ENCODE results near the gene PRXL2B.

Gene PRXL2B

DNA sequence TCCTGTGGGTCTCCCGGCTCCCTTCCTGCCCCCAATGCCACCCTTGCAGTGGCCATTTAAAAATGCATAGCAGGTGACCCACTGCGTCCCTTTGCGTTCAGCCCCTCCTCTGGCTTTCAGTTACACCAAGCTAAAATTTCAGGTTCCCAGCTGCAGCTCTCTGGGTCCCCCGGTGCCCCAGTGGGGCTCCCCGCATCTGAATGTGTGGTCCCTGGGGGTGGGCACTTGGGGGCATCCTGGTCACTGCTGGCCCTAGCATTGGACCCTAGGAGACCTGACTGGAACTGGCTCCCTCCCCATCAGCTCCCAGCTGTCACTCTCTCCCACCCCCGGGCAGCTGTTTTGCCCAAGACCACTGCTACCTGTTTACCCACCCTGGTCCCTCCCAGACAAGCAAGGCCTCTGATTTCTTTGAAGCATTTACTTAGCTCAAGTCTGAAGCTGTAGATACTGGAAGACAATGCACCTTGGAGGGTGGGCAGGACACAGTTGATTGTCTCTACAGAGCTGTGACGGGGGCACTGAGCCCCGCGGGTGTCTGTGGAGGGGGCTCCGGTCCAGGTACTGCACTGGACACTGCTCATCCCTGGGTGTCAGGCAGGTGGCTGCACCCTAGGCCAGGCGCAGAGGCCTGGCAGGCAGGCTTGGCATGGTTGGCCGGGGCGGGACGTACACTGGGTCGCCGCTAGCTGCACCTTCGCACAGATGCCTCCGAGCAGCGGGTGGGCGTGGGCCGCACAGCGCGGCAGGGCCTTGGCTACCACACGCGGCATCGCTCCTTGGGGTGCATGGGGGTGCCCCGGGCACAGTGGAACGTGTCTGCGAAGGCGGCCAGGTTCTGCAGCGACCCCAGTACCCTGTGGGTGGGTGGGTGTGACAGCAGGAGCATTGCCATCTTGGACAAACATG, 3.9 kb downstream of the PRXL2B start:
- Histone ChIP-seq H3K9ac (ENCODE audit: low read length) (no peak overlapping the region), H3K27me3 (replicated peaks; ENCODE audit: insufficient read depth, low read length) (peaks cover 52% of the 10 kb centered on the region), H3K9me3 (replicated peaks; ENCODE audit: insufficient read depth, low read length) (no peaks in the 10 kb centered on the region), H4K20me1 (ENCODE audit: insufficient read depth, low read length) (no peaks in the 10 kb centered on the region), H3F3A (ENCODE audit: insufficient read depth, low read length) (no peaks in the 10 kb centered on the region), H2AFZ (ENCODE audit: low read length) (no peak overlapping the region), H3K9me2 (replicated peaks; ENCODE audit: insufficient read depth, low read length) (no peaks in the 10 kb centered on the region), H3K36me3 (replicated peaks; ENCODE audit: insufficient read depth, low read length) (no peaks in the 10 kb centered on the region), H3K4me1 (ENCODE audit: low read length) (no peaks in the 10 kb centered on the region), H3K4me2 (ENCODE audit: low read depth, low read length) (no peak overlapping the region), H3K4me3 (ENCODE audit: low read length) (no peak overlapping the region), H3K79me2 (ENCODE audit: low read length) (no peaks in the 10 kb centered on the region), H3K27ac (ENCODE audit: low read length) (no peak overlapping the region)
- TF ChIP-seq, protein P1, sequence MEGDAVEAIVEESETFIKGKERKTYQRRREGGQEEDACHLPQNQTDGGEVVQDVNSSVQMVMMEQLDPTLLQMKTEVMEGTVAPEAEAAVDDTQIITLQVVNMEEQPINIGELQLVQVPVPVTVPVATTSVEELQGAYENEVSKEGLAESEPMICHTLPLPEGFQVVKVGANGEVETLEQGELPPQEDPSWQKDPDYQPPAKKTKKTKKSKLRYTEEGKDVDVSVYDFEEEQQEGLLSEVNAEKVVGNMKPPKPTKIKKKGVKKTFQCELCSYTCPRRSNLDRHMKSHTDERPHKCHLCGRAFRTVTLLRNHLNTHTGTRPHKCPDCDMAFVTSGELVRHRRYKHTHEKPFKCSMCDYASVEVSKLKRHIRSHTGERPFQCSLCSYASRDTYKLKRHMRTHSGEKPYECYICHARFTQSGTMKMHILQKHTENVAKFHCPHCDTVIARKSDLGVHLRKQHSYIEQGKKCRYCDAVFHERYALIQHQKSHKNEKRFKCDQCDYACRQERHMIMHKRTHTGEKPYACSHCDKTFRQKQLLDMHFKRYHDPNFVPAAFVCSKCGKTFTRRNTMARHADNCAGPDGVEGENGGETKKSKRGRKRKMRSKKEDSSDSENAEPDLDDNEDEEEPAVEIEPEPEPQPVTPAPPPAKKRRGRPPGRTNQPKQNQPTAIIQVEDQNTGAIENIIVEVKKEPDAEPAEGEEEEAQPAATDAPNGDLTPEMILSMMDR (IDR thresholded peaks at IDR 0.05; ENCODE audit: low read length), result no peak
- TF ChIP-seq EZH2 (optimal IDR thresholded peaks at IDR 0.05; ENCODE audit: low read depth, low read length), result no peak
- TF ChIP-seq EZH2phosphoT487 (IDR thresholded peaks at IDR 0.05; ENCODE audit: low read length), result no peak
- no peak for DNase-seq

DNA sequence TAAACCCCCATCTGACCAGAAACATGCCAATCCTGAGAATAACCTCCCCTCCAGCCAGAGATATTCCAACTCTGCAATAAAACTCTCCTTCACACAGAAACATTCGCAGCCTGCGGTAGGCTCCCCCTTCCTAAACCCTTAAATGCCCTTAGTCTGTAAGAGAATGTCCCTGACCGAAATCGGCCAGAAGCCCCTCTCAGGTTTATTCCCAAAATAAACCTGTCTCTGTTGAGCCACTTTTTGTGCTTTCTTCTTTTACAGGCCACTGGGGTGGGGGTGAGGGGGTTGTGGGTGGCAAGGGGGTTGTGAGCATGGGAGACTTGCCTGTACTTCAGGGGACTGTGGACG, 4.6 kb downstream of the PRXL2B start:
- no peak for TF ChIP-seq EZH2 (optimal IDR thresholded peaks at IDR 0.05; ENCODE audit: low read depth, low read length)
- TF ChIP-seq EZH2phosphoT487 (IDR thresholded peaks at IDR 0.05; ENCODE audit: low read length), result no peak
- TF ChIP-seq, protein P1 (IDR thresholded peaks at IDR 0.05; ENCODE audit: low read length), result no peak
- H3K4me2 ChIP-seq (ENCODE audit: low read depth, low read length), result no peak overlapping the region
- H3K9me3 ChIP-seq (replicated peaks; ENCODE audit: insufficient read depth, low read length), result no peaks in the 10 kb centered on the region
- H3K9me2 ChIP-seq (replicated peaks; ENCODE audit: insufficient read depth, low read length), result no peaks in the 10 kb centered on the region
- H3K4me3 ChIP-seq (ENCODE audit: low read length), result no peak overlapping the region
- no peaks in the 10 kb centered on the region for H3K36me3 ChIP-seq (replicated peaks; ENCODE audit: insufficient read depth, low read length)
- H2AFZ ChIP-seq (ENCODE audit: low read length), result no peak overlapping the region
- no peaks in the 10 kb centered on the region for H3K4me1 ChIP-seq (ENCODE audit: low read length)
- no peak overlapping the region for H3K9ac ChIP-seq (ENCODE audit: low read length)
- no peaks in the 10 kb centered on the region for H4K20me1 ChIP-seq (ENCODE audit: insufficient read depth, low read length)
- no peaks in the 10 kb centered on the region for H3K79me2 ChIP-seq (ENCODE audit: low read length)
- H3F3A ChIP-seq (ENCODE audit: insufficient read depth, low read length), result no peaks in the 10 kb centered on the region
- H3K27ac ChIP-seq (ENCODE audit: low read length), result no peak overlapping the region
- H3K27me3 ChIP-seq (replicated peaks; ENCODE audit: insufficient read depth, low read length), result peaks cover 59% of the 10 kb centered on the region
- DNase-seq, result no peak

DNA sequence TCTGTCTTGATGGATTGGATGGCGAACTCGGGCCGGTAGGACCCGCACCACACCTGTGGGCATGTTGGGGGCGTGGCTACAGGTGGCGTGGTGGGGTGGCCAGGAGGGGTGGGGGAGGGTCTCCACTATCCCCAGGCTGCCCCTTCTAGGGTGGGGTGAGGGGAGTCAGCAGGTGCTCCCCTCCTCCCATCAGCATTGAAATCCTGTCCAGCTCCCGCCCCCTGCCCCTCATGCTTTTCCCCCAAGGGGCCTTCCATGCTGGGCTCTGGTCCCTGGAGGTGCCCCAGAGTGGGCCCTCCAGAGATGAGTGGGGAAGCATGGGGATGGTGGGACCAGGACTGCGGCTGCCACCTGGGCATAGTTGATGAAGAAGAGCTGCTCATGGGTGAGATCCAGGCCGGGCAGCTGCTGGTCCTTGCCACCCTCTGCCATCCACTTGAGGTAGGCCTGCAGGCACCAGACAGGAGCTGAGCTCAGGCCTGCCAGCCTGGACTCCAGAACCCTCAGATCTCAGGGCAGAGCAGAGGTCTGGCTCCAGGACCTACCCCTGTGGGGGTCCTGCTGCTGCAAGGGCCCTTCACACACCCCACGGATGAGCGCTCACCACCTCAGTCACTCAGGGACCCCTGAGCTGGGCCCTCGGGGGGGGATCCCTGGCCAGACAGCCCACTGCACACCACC, 5.1 kb downstream of the PRXL2B start:
- Histone ChIP-seq H3K4me3 (ENCODE audit: low read length) (no peak overlapping the region), H3K4me1 (ENCODE audit: low read length) (no peaks in the 10 kb centered on the region), H3F3A (ENCODE audit: insufficient read depth, low read length) (no peaks in the 10 kb centered on the region), H3K9me3 (replicated peaks; ENCODE audit: insufficient read depth, low read length) (no peaks in the 10 kb centered on the region), H4K20me1 (ENCODE audit: insufficient read depth, low read length) (no peaks in the 10 kb centered on the region), H3K27ac (ENCODE audit: low read length) (no peak overlapping the region), H3K27me3 (replicated peaks; ENCODE audit: insufficient read depth, low read length) (peaks cover 64% of the 10 kb centered on the region), H2AFZ (ENCODE audit: low read length) (no peak overlapping the region), H3K9me2 (replicated peaks; ENCODE audit: insufficient read depth, low read length) (no peaks in the 10 kb centered on the region), H3K36me3 (replicated peaks; ENCODE audit: insufficient read depth, low read length) (no peaks in the 10 kb centered on the region), H3K79me2 (ENCODE audit: low read length) (no peaks in the 10 kb centered on the region), H3K4me2 (ENCODE audit: low read depth, low read length) (no peak overlapping the region), H3K9ac (ENCODE audit: low read length) (no peak overlapping the region)
- no peak for TF ChIP-seq EZH2 (optimal IDR thresholded peaks at IDR 0.05; ENCODE audit: low read depth, low read length)
- TF ChIP-seq, protein P1 (IDR thresholded peaks at IDR 0.05; ENCODE audit: low read length), result no peak
- no peak for DNase-seq

All from MM.1S (cell line).